ENCODE measurements around the gene LOC128125822.

The LOC128125822 gene

DNA sequence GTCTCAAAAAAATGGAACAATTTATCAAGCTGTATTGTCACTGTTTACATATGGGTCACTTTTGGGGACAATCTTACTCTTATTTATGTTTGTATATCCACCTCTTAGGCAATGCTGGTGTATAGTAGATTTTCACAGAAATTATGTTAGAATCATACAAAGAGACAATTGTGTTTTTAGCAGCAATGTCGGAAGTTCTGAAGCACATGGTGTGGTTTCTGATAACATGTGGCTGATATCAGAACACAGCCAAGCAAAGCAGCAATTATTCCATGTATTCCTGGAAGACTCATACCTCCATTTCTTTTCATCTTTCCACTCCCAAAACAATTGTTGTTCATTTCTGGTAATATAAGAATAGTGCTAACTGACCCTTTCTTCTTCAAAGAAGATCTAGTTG is 17.5 kb upstream of the LOC128125822 start:
- H3K4me3 ChIP-seq: no peak overlapping the region
- no peak for TF ChIP-seq Cebpa-rat (IDR thresholded peaks at IDR 0.05)
- no peak overlapping the region for H3K9ac ChIP-seq
- no peaks in the 10 kb centered on the region for H3K4me1 ChIP-seq
- H3K27ac ChIP-seq: no peak overlapping the region
- no peaks in the 10 kb centered on the region for H3K27me3 ChIP-seq
- no peaks in the 10 kb centered on the region for H3K36me3 ChIP-seq
- H4K20me1 ChIP-seq: no peaks in the 10 kb centered on the region
- H3K4me2 ChIP-seq: no peak overlapping the region
- H3K9me3 ChIP-seq: no peaks in the 10 kb centered on the region

GRCh38 chr6:63556369-63556768 is 15.9 kb upstream of the LOC128125822 start:
- Histone ChIP-seq H3K4me2 (no peak overlapping the region), H3K36me3 (no peaks in the 10 kb centered on the region), H3K4me3 (no peak overlapping the region), H3K27ac (no peak overlapping the region), H3K9ac (no peak overlapping the region), H4K20me1 (no peaks in the 10 kb centered on the region), H3K9me3 (no peaks in the 10 kb centered on the region), H3K4me1 (no peaks in the 10 kb centered on the region), H3K27me3 (no peaks in the 10 kb centered on the region)
- no peak for TF ChIP-seq Cebpa-rat (IDR thresholded peaks at IDR 0.05)

GRCh38 chr6:63558278-63558677 is 14.0 kb upstream of the LOC128125822 start:
- Histone ChIP-seq H3K4me3 (no peak overlapping the region), H3K9me3 (no peaks in the 10 kb centered on the region), H4K20me1 (no peaks in the 10 kb centered on the region), H3K9ac (no peak overlapping the region), H3K36me3 (no peaks in the 10 kb centered on the region), H3K27me3 (no peaks in the 10 kb centered on the region), H3K27ac (no peak overlapping the region), H3K4me2 (no peak overlapping the region), H3K4me1 (no peaks in the 10 kb centered on the region)
- TF ChIP-seq Cebpa-rat (IDR thresholded peaks at IDR 0.05): no peak

GRCh38 chr6:63560801-63561287 is 11.4 kb upstream of the LOC128125822 start:
- Histone ChIP-seq H4K20me1 (no peaks in the 10 kb centered on the region), H3K36me3 (no peaks in the 10 kb centered on the region), H3K27ac (no peak overlapping the region), H3K4me3 (no peak overlapping the region), H3K27me3 (no peaks in the 10 kb centered on the region), H3K9me3 (no peaks in the 10 kb centered on the region), H3K4me1 (no peaks in the 10 kb centered on the region), H3K9ac (no peak overlapping the region), H3K4me2 (no peak overlapping the region)
- no peak; the same call in 1 of the 2 replicates for TF ChIP-seq Cebpa-rat (IDR thresholded peaks at IDR 0.05)

GRCh38 chr6:63561288-63561687 is 11.0 kb upstream of the LOC128125822 start:
- H3K27me3 ChIP-seq: no peaks in the 10 kb centered on the region
- no peak overlapping the region for H3K4me3 ChIP-seq
- H3K36me3 ChIP-seq: no peaks in the 10 kb centered on the region
- no peaks in the 10 kb centered on the region for H3K4me1 ChIP-seq
- no peak for TF ChIP-seq Cebpa-rat (IDR thresholded peaks at IDR 0.05)
- H3K27ac ChIP-seq: no peak overlapping the region
- no peak overlapping the region for H3K4me2 ChIP-seq
- H4K20me1 ChIP-seq: no peaks in the 10 kb centered on the region
- H3K9me3 ChIP-seq: no peaks in the 10 kb centered on the region
- H3K9ac ChIP-seq: no peak overlapping the region

- H3K36me3 ChIP-seq: no peaks in the 10 kb centered on the region
- no peak overlapping the region for H3K4me2 ChIP-seq
- H3K27ac ChIP-seq: no peak overlapping the region
- H3K9ac ChIP-seq: no peak overlapping the region
- no peaks in the 10 kb centered on the region for H3K4me1 ChIP-seq
- TF ChIP-seq Cebpa-rat (IDR thresholded peaks at IDR 0.05): no peak
- H4K20me1 ChIP-seq: no peaks in the 10 kb centered on the region
- no peaks in the 10 kb centered on the region for H3K27me3 ChIP-seq
- no peak overlapping the region for H3K4me3 ChIP-seq
- H3K9me3 ChIP-seq: peaks cover 12% of the 10 kb centered on the region
These were observed 9.0 kb upstream of the LOC128125822 start for GRCh38 chr6:63563235-63563634.

- Histone ChIP-seq H3K4me1 (no peaks in the 10 kb centered on the region), H3K27me3 (no peaks in the 10 kb centered on the region), H3K27ac (no peak overlapping the region), H3K4me2 (no peak overlapping the region), H3K4me3 (no peak overlapping the region), H3K9ac (no peak overlapping the region), H3K9me3 (peaks cover 12% of the 10 kb centered on the region), H4K20me1 (no peaks in the 10 kb centered on the region), H3K36me3 (no peaks in the 10 kb centered on the region)
- no peak for TF ChIP-seq Cebpa-rat (IDR thresholded peaks at IDR 0.05)
These were observed 7.1 kb upstream of the LOC128125822 start for GRCh38 chr6:63565058-63565726.

- H3K27ac ChIP-seq: no peak overlapping the region
- no peaks in the 10 kb centered on the region for H4K20me1 ChIP-seq
- H3K9ac ChIP-seq: no peak overlapping the region
- no peaks in the 10 kb centered on the region for H3K36me3 ChIP-seq
- peaks cover 12% of the 10 kb centered on the region for H3K9me3 ChIP-seq
- TF ChIP-seq Cebpa-rat (IDR thresholded peaks at IDR 0.05): no peak
- no peak overlapping the region for H3K4me2 ChIP-seq
- H3K4me1 ChIP-seq: no peaks in the 10 kb centered on the region
- no peaks in the 10 kb centered on the region for H3K27me3 ChIP-seq
- H3K4me3 ChIP-seq: no peak overlapping the region
These were observed 6.3 kb upstream of the LOC128125822 start for GRCh38 chr6:63565727-63566596.

DNA sequence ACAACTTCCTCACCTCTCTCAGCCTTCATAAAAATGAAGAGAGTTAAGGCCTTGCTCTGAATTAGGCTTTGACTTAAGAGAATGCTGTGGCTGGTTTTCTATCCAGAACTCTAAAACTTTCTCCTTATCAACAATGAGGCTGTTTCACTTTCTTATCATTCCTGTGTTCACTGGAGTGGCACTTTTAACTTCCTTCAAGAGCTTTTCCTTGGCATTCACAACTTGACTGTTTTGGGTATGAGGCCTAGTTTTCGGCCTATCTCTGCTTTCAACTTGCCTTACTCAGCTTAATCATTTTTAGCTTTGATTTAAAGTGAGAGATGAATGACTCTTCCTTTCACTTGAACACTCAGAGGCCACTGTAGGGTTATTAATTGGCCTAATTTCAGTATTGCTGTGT is 4.3 kb upstream of the LOC128125822 start:
- no peak for TF ChIP-seq Cebpa-rat (IDR thresholded peaks at IDR 0.05)
- no peak overlapping the region for H3K9ac ChIP-seq
- no peak overlapping the region for H3K27ac ChIP-seq

More for the DNA sequence above, 4.3 kb upstream of the LOC128125822 start:
- no peaks in the 10 kb centered on the region for H4K20me1 ChIP-seq
- H3K9me3 ChIP-seq: peaks cover 12% of the 10 kb centered on the region
- no peak overlapping the region for H3K4me2 ChIP-seq
- no peaks in the 10 kb centered on the region for H3K27me3 ChIP-seq
- no peak overlapping the region for H3K4me3 ChIP-seq
- H3K4me1 ChIP-seq: peaks cover 9% of the 10 kb centered on the region
- H3K36me3 ChIP-seq: no peaks in the 10 kb centered on the region

Data from BLaER1 (cell line).